ENCODE data around the gene HES5. TPM values are rescaled to one million over a fixed set of nuclear protein-coding genes. Genes with fewer than 3 reads are reported as not detected.
A peak's percentile ranks its signal among the peaks of the same experiment; 100 is the strongest.

HES5 gene
- polyA plus RNA-seq, 2 of the 4 experiments (the other 2 are of a cell fraction): not detected

DNA sequence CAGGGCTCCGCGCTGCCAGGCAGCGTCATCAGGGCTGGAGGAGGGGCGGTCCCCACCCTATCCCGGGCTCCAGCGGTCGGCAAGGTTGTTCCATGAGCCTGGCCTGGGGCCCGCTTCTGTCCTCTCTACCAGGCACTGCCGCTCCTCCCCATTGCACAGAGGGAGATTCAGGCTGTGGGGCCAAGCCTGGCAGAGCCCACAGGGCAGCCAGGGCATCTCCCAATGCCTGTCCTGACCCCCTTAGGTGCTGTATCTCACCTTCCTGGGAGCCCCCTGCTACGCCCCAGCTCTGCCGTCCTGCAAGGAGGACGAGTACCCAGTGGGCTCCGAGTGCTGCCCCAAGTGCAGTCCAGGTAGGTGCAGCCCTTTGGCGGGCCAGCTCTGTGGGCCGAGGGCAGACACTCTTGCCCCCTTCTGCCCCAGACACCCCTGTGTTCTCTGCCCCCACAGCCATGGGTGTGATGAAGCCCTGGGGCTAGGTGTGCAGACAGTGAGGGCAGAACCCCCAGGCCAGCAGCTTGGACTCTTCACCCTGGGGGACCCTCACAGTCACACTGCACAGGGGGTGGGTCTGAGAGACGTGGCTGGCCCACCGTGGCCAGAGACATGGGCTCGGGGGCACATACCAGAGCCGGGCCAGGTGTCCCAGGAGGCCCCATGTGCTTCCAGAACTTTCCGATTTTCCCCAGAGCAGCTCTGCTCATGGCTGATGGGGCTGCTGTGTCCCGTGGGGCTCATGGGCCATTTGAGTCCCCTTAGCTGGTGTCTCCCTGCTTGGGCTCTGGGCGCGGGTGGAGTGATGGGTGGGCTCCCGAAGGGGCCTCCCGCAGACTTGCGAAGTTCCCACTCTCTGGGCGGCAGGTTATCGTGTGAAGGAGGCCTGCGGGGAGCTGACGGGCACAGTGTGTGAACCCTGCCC lies 27.7 kb upstream of the HES5 start:
- H3K4me2 ChIP-seq: no peak overlapping the region
- no peak overlapping the region for H3K4me3 ChIP-seq
- ChIA-PET CTCF (interaction anchor here (1.1 to 2.6 kb wide), 2 partner anchors 10 to 27 kb away, joined by 3 to 10 read pairs; no protein-coding TSS in a partner anchor), POLR2A (no interaction called here)
- ATAC-seq: no peak
- H3K27ac ChIP-seq: no peak overlapping the region
- H3K9me3 ChIP-seq: no peaks in the 10 kb centered on the region
- 62% methylated on average over 4 of the region's 30 CpGs for WGBS (ENCODE audit: missing lambda C conversion rate)
- FAIRE-seq: no peak
- peaks cover 6% of the 10 kb centered on the region; the same call in 1 of the 3 replicates for H3K4me1 ChIP-seq
- no peak for DNase-seq (ENCODE audit: low read depth in 1 of 2, low spot score in 1 of 2)
- TF ChIP-seq PHF8 (IDR thresholded peaks at IDR 0.05; ENCODE audit: borderline replicate concordance, low read depth) (no peak), CHD4 (IDR thresholded peaks at IDR 0.05; ENCODE audit: borderline replicate concordance) (no peak), FOSB (CRISPR knock-in tag; IDR thresholded peaks at IDR 0.05) (no peak), CHD2 (IDR thresholded peaks at IDR 0.05; ENCODE audit: low read length, partially characterized antibody) (no peak), ZC3H11A (IDR thresholded peaks at IDR 0.05) (no peak), ZFP36 (IDR thresholded peaks at IDR 0.05; ENCODE audit: borderline replicate concordance, partially characterized antibody) (no peak), RNF2 (IDR thresholded peaks at IDR 0.05; ENCODE audit: borderline replicate concordance, low read depth) (no peak), MAFK (IDR thresholded peaks at IDR 0.05; ENCODE audit: partially characterized antibody) (no peak), ATOH8 (CRISPR knock-in tag; IDR thresholded peaks at IDR 0.05; ENCODE audit: low read depth) (no peak)
- TF ChIP-seq, protein P1, sequence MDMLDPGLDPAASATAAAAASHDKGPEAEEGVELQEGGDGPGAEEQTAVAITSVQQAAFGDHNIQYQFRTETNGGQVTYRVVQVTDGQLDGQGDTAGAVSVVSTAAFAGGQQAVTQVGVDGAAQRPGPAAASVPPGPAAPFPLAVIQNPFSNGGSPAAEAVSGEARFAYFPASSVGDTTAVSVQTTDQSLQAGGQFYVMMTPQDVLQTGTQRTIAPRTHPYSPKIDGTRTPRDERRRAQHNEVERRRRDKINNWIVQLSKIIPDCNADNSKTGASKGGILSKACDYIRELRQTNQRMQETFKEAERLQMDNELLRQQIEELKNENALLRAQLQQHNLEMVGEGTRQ (IDR thresholded peaks at IDR 0.05): no peak
- TF ChIP-seq, protein P2, sequence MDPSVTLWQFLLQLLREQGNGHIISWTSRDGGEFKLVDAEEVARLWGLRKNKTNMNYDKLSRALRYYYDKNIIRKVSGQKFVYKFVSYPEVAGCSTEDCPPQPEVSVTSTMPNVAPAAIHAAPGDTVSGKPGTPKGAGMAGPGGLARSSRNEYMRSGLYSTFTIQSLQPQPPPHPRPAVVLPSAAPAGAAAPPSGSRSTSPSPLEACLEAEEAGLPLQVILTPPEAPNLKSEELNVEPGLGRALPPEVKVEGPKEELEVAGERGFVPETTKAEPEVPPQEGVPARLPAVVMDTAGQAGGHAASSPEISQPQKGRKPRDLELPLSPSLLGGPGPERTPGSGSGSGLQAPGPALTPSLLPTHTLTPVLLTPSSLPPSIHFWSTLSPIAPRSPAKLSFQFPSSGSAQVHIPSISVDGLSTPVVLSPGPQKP (IDR thresholded peaks at IDR 0.05; ENCODE audit: low read depth, low read length): no peak

GRCh38 chr1:2556678-2557481 lies 26.8 kb upstream of the HES5 start:
- ATAC-seq (peak in 1 of 2 experiments; percentile 23; a peak in 1 of 6 replicates), FAIRE-seq (no peak), DNase-seq (ENCODE audit: low read depth in 1 of 2, low spot score in 1 of 2) (no peak)
- POLR2A ChIA-PET: no interaction called here
- Histone ChIP-seq H3K4me2 (no peak overlapping the region; the same call in 2 of the 3 replicates), H3K27ac (no peak overlapping the region), H3K4me1 (peaks cover 6% of the 10 kb centered on the region; the same call in 1 of the 3 replicates), H3K4me3 (no peak overlapping the region), H3K9me3 (no peaks in the 10 kb centered on the region)
- CTCF ChIA-PET: interaction anchor here (2.6 kb wide), 1 partner anchor 9 kb away, joined by 10 read pairs; no protein-coding TSS in a partner anchor
- 79% methylated on average over 8 of the region's 24 CpGs for WGBS (ENCODE audit: missing lambda C conversion rate)
- TF ChIP-seq HOXB5 (CRISPR knock-in tag; IDR thresholded peaks at IDR 0.05): no peak
- no peak for TF ChIP-seq RAD21 (conservative IDR thresholded peaks at IDR 0.05 in 1 of 2, IDR thresholded peaks at IDR 0.05 in 1 of 2)
- no peak for TF ChIP-seq HDAC2 (IDR thresholded peaks at IDR 0.05)
- TF ChIP-seq CBX8 (IDR thresholded peaks at IDR 0.05): no peak
- TF ChIP-seq ZFP36 (IDR thresholded peaks at IDR 0.05; ENCODE audit: borderline replicate concordance, partially characterized antibody): no peak
- TF ChIP-seq NR3C1 (IDR thresholded peaks at IDR 0.05): no peak
- no peak for TF ChIP-seq CHD4 (IDR thresholded peaks at IDR 0.05; ENCODE audit: borderline replicate concordance)
- TF ChIP-seq RCOR1 (IDR thresholded peaks at IDR 0.05; ENCODE audit: low read depth, low read length): no peak
- no peak for TF ChIP-seq POLR2AphosphoS2 (conservative IDR thresholded peaks at IDR 0.05; ENCODE audit: low read length)
- no peak for TF ChIP-seq MYC (IDR thresholded peaks at IDR 0.05; ENCODE audit: borderline replicate concordance, low read length)
- TF ChIP-seq BCL3 (IDR thresholded peaks at IDR 0.05): no peak
- TF ChIP-seq KDM5A (IDR thresholded peaks at IDR 0.05): no peak
- TF ChIP-seq JUN (IDR thresholded peaks at IDR 0.05): no peak
- TF ChIP-seq CEBPB (IDR thresholded peaks at IDR 0.05): no peak
- no peak for TF ChIP-seq NPAS2 (CRISPR knock-in tag; IDR thresholded peaks at IDR 0.05; ENCODE audit: borderline replicate concordance)
- TF ChIP-seq, protein P2 (IDR thresholded peaks at IDR 0.05; ENCODE audit: low read depth, low read length): no peak
